Kidney (tissue), 14 donors: ENCODE data around the gene CLDN25. TPM values are rescaled to one million over a fixed set of nuclear protein-coding genes. Genes with fewer than 3 reads are reported as not detected.
"Not testable (repeated sequence)": the region's sequence is repeated elsewhere in the genome, so short reads cannot be mapped to it uniquely, and the experiment has no call there.

ENCODE experiments used
- DNase-seq, 5 donors: peaks; one replicate each; pipeline ENCODE4 v3.0.0-alpha.2; 2013 to 2020
- FAIRE-seq: peaks from 2 replicates; lab custom pipeline; 2012; peaks lifted over from hg19 to GRCh38; lab: Jason Lieb, UNC
- H3K27ac ChIP-seq, 2 donors: one replicate each; pipeline ENCODE4 v1.7.0; 2013; ENCODE audit warnings: low read depth in 2 of 2, low read length in 2 of 2, inconsistent platforms in 1 of 2
- H3K27me3 ChIP-seq: one replicate; pipeline ENCODE4 v1.7.1; 2013; ENCODE audit warnings: low read length, inconsistent platforms; ENCODE audit not compliant: control insufficient read depth, insufficient read depth
- H3K36me3 ChIP-seq, 3 donors: one replicate each; pipeline versions ENCODE4 v1.7.0 to v1.7.1; 2013; ENCODE audit warnings: low read length in 3 of 3, control low read depth in 1 of 3, inconsistent platforms in 1 of 3; ENCODE audit not compliant: insufficient read depth in 3 of 3, control insufficient read depth in 2 of 3
- H3K4me1 ChIP-seq, 3 donors: one replicate each; pipeline versions ENCODE4 v1.7.0 to v1.7.1; 2013; ENCODE audit warnings: low read length in 3 of 3, inconsistent platforms in 1 of 3, low read depth in 1 of 3; ENCODE audit not compliant: control insufficient read depth in 2 of 3, insufficient read depth in 2 of 3
- H3K4me3 ChIP-seq, 3 donors: one replicate each; pipeline versions ENCODE4 v1.7.0 to v1.8.1; 2013; ENCODE audit warnings: low read length in 3 of 3, control low read depth in 1 of 3, inconsistent platforms in 1 of 3
- H3K9ac ChIP-seq, 3 donors: one replicate each; pipeline versions ENCODE4 v1.7.0 to v1.7.1; 2013; ENCODE audit warnings: low read length in 3 of 3, control low read depth in 1 of 3, inconsistent platforms in 1 of 3
- H3K9me3 ChIP-seq, 3 donors: one replicate each; pipeline versions ENCODE4 v1.7.0 to v1.7.1; 2013; ENCODE audit warnings: low read length in 3 of 3, control low read depth in 1 of 3, inconsistent platforms in 1 of 3; ENCODE audit not compliant: control insufficient read depth in 2 of 3, insufficient read depth in 1 of 3
- intact Hi-C: fragments of 100-400 bp; cut with DNase I; formaldehyde crosslinking; loops from one replicate; pipeline ENCODE4 v1.11.1; 2022
- polyA plus RNA-seq: library from polyadenylated mRNA; stranded (reverse); fragments of 350-450 nt; fragmentation: Illumina TruSeq; extraction: RNeasy Lipid Tissue Mini Kit (QIAGEN cat#74804); gene quantifications from one replicate; pipeline ENCODE4 v1.2.3, GENCODE V29; 2014; ENCODE audit warnings: low read depth, low replicate concordance; ENCODE audit not compliant: insufficient read depth
- total RNA-seq: library from RNA; stranded (reverse); fragmentation: NEBNext Ultra II Directional; extraction: Animal tissue kit (Norgen Biotek cat#: 25700); gene quantifications from one replicate; pipeline ENCODE4 v1.2.1, GENCODE V29; 2021
- TF ChIP-seq, protein P1 (sequence below): IDR thresholded peaks from 3 replicates; pipeline ENCODE4 v1.5.1; 2012; ENCODE audit warnings: mild to moderate bottlenecking, moderate library complexity, borderline replicate concordance; ENCODE audit not compliant: insufficient read depth; ENCODE audit errors: extremely low read depth
- donor health status: control.
- donor health status: control.
- donor health status: control.
- donor health status: control.
- donor health status: control.
- donor health status: DM: yes; HTN: yes; CAD: no.
- donor health status: Normal renal cell carcinoma (clear cell type).

Gene CLDN25
- total and polyA plus RNA-seq, 2 donors from 2014 or later, result not detected

DNA sequence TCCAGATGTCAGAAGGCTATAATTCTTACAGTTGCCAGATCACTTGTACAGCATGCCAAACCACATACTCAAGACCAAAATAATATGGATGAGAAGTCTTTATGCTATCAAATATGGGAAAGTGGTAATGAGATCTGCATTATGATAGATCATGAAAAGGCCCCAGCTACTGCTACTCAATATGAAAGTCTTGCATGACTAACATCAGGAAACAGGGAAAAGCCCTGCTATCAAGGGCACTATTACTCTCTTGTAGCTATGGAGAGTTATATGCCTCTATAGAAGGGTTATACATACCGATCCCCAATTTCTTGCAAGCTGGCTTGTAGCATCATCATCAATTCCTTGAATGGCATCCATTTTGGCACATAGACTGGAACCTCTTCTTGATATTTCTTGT is 43.3 kb upstream of the CLDN25 start:
- Histone ChIP-seq H3K9me3 (no peaks in the 10 kb centered on the region), H3K4me3 (no peak overlapping the region), H3K36me3 (peaks cover 6 to 37% (median 27%) of the 10 kb centered on the region in 3 donors), H3K27ac (no peak overlapping the region), H3K4me1 (no peaks in the 10 kb centered on the region), H3K27me3 (no peaks in the 10 kb centered on the region), H3K9ac (no peak overlapping the region)
- no peak for DNase-seq
- intact Hi-C loops, result no loop called here
- FAIRE-seq, result no peak
- TF ChIP-seq, protein P1, sequence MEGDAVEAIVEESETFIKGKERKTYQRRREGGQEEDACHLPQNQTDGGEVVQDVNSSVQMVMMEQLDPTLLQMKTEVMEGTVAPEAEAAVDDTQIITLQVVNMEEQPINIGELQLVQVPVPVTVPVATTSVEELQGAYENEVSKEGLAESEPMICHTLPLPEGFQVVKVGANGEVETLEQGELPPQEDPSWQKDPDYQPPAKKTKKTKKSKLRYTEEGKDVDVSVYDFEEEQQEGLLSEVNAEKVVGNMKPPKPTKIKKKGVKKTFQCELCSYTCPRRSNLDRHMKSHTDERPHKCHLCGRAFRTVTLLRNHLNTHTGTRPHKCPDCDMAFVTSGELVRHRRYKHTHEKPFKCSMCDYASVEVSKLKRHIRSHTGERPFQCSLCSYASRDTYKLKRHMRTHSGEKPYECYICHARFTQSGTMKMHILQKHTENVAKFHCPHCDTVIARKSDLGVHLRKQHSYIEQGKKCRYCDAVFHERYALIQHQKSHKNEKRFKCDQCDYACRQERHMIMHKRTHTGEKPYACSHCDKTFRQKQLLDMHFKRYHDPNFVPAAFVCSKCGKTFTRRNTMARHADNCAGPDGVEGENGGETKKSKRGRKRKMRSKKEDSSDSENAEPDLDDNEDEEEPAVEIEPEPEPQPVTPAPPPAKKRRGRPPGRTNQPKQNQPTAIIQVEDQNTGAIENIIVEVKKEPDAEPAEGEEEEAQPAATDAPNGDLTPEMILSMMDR, result no peak

DNA sequence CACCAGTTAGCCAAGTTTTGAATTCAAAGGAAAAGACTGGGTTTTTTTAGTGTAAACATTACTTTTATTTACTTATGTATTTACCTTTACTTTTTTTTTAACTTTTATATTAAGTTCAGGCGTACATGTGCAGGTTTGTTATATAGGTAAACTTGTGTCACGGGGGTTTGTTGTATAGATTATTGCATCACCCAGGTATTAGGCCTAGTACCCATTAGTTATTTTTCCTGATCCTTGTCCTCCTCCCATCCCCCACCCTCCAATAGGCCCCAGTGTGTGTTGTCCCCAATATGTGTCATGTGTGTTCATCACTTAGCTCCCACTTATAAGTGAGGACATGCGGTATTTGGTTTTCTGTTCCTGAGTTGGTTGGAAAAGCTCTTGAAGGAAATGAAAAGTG is 26.7 kb upstream of the CLDN25 start:
- Histone ChIP-seq H3K4me1 (no peaks in the 10 kb centered on the region), H3K27ac (no peak overlapping the region), H3K36me3 (peaks cover 2 to 20% (median 15%) of the 10 kb centered on the region in 3 donors), H3K9me3 (peaks cover 0 to 2% (median 0%) of the 10 kb centered on the region in 3 donors), H3K4me3 (no peak overlapping the region), H3K9ac (no peak overlapping the region), H3K27me3 (no peaks in the 10 kb centered on the region)
- DNase-seq (no peak), FAIRE-seq (no peak)
- intact Hi-C loops, result no loop called here
- TF ChIP-seq, protein P1, result no peak

DNA sequence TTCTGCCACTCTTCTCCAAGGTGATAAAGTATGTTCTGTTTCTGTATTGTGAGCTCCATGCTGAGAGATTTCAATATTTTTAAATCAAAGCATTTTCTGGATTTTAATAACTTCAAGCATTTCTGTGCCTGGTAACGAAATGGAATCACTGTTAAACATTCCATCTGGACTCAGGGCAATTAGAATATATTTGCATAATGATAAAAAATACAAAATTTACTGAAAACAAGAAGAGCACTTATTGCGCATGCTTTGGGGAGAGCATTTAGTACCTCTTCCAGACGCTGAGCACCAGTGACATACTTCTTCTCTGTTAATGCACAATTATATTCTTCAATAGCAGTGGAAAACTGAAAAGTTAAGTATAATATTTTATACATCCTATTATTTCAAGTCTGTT is 19.4 kb upstream of the CLDN25 start:
- TF ChIP-seq, protein P1, result no peak
- intact Hi-C loops, result no loop called here
- H3K27ac ChIP-seq, result no peak overlapping the region
- H3K36me3 ChIP-seq, result peaks cover 7 to 25% (median 14%) of the 10 kb centered on the region in 3 donors
- no peak for FAIRE-seq
- no peak for DNase-seq
- no peaks in the 10 kb centered on the region for H3K9me3 ChIP-seq
- no peaks in the 10 kb centered on the region for H3K4me1 ChIP-seq
- no peaks in the 10 kb centered on the region for H3K27me3 ChIP-seq
- no peak overlapping the region for H3K9ac ChIP-seq
- H3K4me3 ChIP-seq, result no peak overlapping the region

DNA sequence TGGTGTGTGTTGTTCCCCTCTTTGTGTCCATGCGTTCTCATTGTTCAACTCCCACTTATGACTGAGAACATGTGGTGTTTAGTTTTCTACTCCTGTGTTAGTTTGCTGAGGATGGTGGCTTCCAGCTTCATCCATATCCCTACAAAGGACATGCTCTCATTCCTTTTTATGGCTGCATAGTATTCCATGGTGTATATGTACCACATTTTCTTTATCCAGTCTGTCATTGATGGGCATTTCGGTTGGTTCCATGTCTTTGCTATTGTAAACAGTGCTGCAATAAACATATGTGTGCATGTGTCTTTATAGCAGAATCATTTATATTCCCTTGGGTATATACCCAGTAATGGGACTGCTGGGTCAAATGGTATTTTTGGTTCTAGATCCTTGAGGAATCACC is 16.6 kb upstream of the CLDN25 start:
- not testable (repeated sequence) for FAIRE-seq

More for the DNA sequence above, 16.6 kb upstream of the CLDN25 start:
- DNase-seq, H3K4me1 ChIP-seq, H3K27ac ChIP-seq, H3K4me3 ChIP-seq, H3K9ac ChIP-seq, H3K27me3 ChIP-seq, H3K9me3 ChIP-seq, intact Hi-C loops: not testable (repeated sequence)
- H3K36me3 ChIP-seq, result peaks cover 2 to 23% (median 22%) of the 10 kb centered on the region in 3 donors
